Measurements from ENCODE around the gene HARBI1.

- TF ChIP-seq, protein P1, sequence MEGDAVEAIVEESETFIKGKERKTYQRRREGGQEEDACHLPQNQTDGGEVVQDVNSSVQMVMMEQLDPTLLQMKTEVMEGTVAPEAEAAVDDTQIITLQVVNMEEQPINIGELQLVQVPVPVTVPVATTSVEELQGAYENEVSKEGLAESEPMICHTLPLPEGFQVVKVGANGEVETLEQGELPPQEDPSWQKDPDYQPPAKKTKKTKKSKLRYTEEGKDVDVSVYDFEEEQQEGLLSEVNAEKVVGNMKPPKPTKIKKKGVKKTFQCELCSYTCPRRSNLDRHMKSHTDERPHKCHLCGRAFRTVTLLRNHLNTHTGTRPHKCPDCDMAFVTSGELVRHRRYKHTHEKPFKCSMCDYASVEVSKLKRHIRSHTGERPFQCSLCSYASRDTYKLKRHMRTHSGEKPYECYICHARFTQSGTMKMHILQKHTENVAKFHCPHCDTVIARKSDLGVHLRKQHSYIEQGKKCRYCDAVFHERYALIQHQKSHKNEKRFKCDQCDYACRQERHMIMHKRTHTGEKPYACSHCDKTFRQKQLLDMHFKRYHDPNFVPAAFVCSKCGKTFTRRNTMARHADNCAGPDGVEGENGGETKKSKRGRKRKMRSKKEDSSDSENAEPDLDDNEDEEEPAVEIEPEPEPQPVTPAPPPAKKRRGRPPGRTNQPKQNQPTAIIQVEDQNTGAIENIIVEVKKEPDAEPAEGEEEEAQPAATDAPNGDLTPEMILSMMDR (IDR thresholded peaks at IDR 0.05; ENCODE audit: low read depth, low read length, poor library complexity, severe bottlenecking): no peak
- no peak for TF ChIP-seq EZH2phosphoT487 (IDR thresholded peaks at IDR 0.05; ENCODE audit: borderline replicate concordance, low read length)
Measured at GRCh38 chr11:46593550-46594373, 23.3 kb downstream of the HARBI1 start, which contains the start of gene AMBRA1.

All from DOHH2 (cell line).